IMR-90 (cell line): ENCODE data around the gene ETV4.

Experiments used
- MAFK ChIP-seq: IDR thresholded peaks from 2 replicates; pipeline ENCODE4 v1.6.1; 2012; ENCODE audit warnings: low read depth, low read length, improper control_type of control experiment
- MXI1 ChIP-seq: IDR thresholded peaks from 2 replicates; pipeline ENCODE4 v1.6.1; 2012; ENCODE audit warnings: low read depth, mild to moderate bottlenecking, low read length, moderate library complexity, borderline replicate concordance
- POLR2A ChIP-seq: IDR thresholded peaks from 2 replicates; pipeline ENCODE4 v1.6.1; 2012; ENCODE audit warnings: mild to moderate bottlenecking, low read depth, low read length
- RAD21 ChIP-seq: IDR thresholded peaks from 2 replicates; pipeline ENCODE4 v1.6.1; 2012; ENCODE audit warnings: low read length, improper control_type of control experiment
- TF ChIP-seq, protein P1 (sequence below): conservative IDR thresholded peaks from 2 replicates; pipeline ENCODE4 v1.5.1; 2012; ENCODE audit warnings: mild to moderate bottlenecking, low read depth, low read length, improper control_type of control experiment
- TF ChIP-seq, protein P2 (sequence below): fragments of 150-350 bp; IDR thresholded peaks from 2 replicates; pipeline ENCODE4 v1.6.1; 2017; ENCODE audit warnings: mild to moderate bottlenecking, antibody characterized with exemption, low read length, low read depth

DNA sequence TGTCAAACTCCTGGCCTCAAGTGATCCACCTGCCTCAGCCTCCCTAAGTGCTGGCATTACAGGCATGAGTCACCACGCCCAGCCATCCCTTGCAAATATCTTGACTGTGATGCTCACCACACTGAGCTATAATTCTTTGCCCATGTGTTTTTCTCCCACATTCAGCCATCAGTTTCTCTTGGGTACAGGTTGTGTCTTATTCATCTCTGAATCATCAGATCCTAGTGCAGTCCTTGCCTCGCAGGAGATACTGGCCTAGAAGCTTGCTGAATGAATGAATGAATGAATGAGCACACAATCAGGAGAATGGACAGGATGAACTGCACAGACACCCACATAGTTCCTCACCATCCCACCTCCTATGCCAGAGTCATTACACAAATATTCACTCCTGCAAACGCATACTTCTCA, 24.4 kb upstream of the ETV4 start:
- no peak for TF ChIP-seq POLR2A
- TF ChIP-seq, protein P1, sequence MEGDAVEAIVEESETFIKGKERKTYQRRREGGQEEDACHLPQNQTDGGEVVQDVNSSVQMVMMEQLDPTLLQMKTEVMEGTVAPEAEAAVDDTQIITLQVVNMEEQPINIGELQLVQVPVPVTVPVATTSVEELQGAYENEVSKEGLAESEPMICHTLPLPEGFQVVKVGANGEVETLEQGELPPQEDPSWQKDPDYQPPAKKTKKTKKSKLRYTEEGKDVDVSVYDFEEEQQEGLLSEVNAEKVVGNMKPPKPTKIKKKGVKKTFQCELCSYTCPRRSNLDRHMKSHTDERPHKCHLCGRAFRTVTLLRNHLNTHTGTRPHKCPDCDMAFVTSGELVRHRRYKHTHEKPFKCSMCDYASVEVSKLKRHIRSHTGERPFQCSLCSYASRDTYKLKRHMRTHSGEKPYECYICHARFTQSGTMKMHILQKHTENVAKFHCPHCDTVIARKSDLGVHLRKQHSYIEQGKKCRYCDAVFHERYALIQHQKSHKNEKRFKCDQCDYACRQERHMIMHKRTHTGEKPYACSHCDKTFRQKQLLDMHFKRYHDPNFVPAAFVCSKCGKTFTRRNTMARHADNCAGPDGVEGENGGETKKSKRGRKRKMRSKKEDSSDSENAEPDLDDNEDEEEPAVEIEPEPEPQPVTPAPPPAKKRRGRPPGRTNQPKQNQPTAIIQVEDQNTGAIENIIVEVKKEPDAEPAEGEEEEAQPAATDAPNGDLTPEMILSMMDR, result no peak
- TF ChIP-seq MXI1, result no peak
- no peak; the same call in 1 of the 2 replicates for TF ChIP-seq MAFK
- TF ChIP-seq RAD21, result no peak
- TF ChIP-seq, protein P2, sequence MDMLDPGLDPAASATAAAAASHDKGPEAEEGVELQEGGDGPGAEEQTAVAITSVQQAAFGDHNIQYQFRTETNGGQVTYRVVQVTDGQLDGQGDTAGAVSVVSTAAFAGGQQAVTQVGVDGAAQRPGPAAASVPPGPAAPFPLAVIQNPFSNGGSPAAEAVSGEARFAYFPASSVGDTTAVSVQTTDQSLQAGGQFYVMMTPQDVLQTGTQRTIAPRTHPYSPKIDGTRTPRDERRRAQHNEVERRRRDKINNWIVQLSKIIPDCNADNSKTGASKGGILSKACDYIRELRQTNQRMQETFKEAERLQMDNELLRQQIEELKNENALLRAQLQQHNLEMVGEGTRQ, result no peak
